H1 (cell line): Measurements from ENCODE around the gene PAX8. TPM values are rescaled to one million over a fixed set of nuclear protein-coding genes. Genes with fewer than 3 reads are reported as not detected.

Source experiments
- ATF3 ChIP-seq: IDR thresholded peaks from 2 replicates; pipeline ENCODE4 v1.6.1; 2011; ENCODE audit warnings: low read depth, mild to moderate bottlenecking, low read length; ENCODE audit not compliant: insufficient read depth
- CBX8 ChIP-seq: fragments of 300-800, 300-1000 bp; sonication (generic); IDR thresholded peaks from 2 replicates; pipeline ENCODE4 v1.7.1; 2016; ENCODE audit warnings: low read depth, low read length, borderline replicate concordance
- CEBPB ChIP-seq: IDR thresholded peaks from 2 replicates; pipeline ENCODE4 v1.6.1; 2012; ENCODE audit warnings: low read depth, low read length
- JUN ChIP-seq: IDR thresholded peaks from 2 replicates; pipeline ENCODE4 v1.6.1; 2011; ENCODE audit warnings: low read depth, mild to moderate bottlenecking, improper control_type of control experiment, low read length
- POLR2A ChIP-seq, 2 experiments: IDR thresholded peaks; 1 replicate in 1 of 2; 2 replicates in 1 of 2; pipeline ENCODE4 v1.6.1; 2011; ENCODE audit warnings: low read depth in 2 of 2, low read length in 2 of 2, mild to moderate bottlenecking in 2 of 2; ENCODE audit errors: control extremely low read depth in 1 of 2
- SRF ChIP-seq: IDR thresholded peaks from 2 replicates; pipeline ENCODE4 v1.6.1; 2011; ENCODE audit warnings: mild to moderate bottlenecking, low read depth, low read length, moderate library complexity
- TEAD4 ChIP-seq: IDR thresholded peaks from 2 replicates; pipeline ENCODE4 v1.6.1; 2012; ENCODE audit warnings: low read depth, low read length, inconsistent platforms, mixed read lengths
- ZNF274 ChIP-seq: IDR thresholded peaks from 2 replicates; pipeline ENCODE4 v1.7.0; 2012; ENCODE audit warnings: low read length, borderline replicate concordance; ENCODE audit errors: extremely low read depth
- polyA plus RNA-seq, 7 experiments: library from polyadenylated mRNA; depleted of rRNA in 3 of 7; stranded (reverse) in 5 of 7; unstranded in 2 of 7; fragments of >200 nt in 5 of 7; fragments of 200-250 nt in 2 of 7; gene quantifications; 1 replicate in 5 of 7; 2 replicates in 1 of 7; 4 replicates in 1 of 7; pipeline versions ENCODE4 v1.2.1 to v1.2.3, GENCODE V29; 2011 to 2013; ENCODE audit warnings: missing spikeins in 2 of 7, mixed read lengths in 2 of 7
- total RNA-seq: library from RNA; stranded (reverse); fragmentation: NEBNext Ultra II Directional; extraction: Animal tissue kit (Norgen Biotek cat#: 25700); gene quantifications from 2 replicates; pipeline ENCODE4 v1.2.1, GENCODE V29; 2021

PAX8 gene
- total and polyA plus RNA-seq, 2 of the 8 experiments (the other 6 are each of a cell fraction or from before 2014, with no cell fraction given) = 0.02 TPM; not detected in 1

- no peak for TF ChIP-seq TEAD4
- TF ChIP-seq CEBPB = no peak
- no peak for TF ChIP-seq JUN
- TF ChIP-seq CBX8 = no peak
- no peak for TF ChIP-seq POLR2A (IDR thresholded peaks at IDR 0.05; ENCODE audit: control extremely low read depth in 1 of 2, low read depth in 2 of 2, low read length in 2 of 2)
- TF ChIP-seq ZNF274 = no peak
- no peak for TF ChIP-seq SRF
- no peak for TF ChIP-seq ATF3
Measured at GRCh38 chr2:113218283-113219091, 60.2 kb downstream of the PAX8 start (continued).
